ENCODE measurements around the gene ADAMTS19. TPM values are rescaled to one million over a fixed set of nuclear protein-coding genes. Genes with fewer than 3 reads are reported as not detected.

Gene ADAMTS19
- total and polyA plus RNA-seq, 2 of the 13 experiments (the other 11 are each of a cell fraction or from before 2014, with no cell fraction given): not detected

- H3K4me1 ChIP-seq (ENCODE audit: insufficient read depth, low read length): no peaks in the 10 kb centered on the region
- no peaks in the 10 kb centered on the region for H3K9me3 ChIP-seq (ENCODE audit: low read length)
- ChIA-PET CTCF (ENCODE audit: low intra/inter-chr PET ratio, low total read pairs) (no interaction called here), POLR2A (no interaction called here)
- no peak overlapping the region for H3K27ac ChIP-seq (ENCODE audit: extremely low read length, insufficient read depth, low read length)
- FAIRE-seq: no peak
- H3K4me2 ChIP-seq (ENCODE audit: low read depth, low read length): no peak overlapping the region
- TF ChIP-seq PAXIP1 (CRISPR knock-in tag; conservative IDR thresholded peaks at IDR 0.05) (no peak), TAF1 (CRISPR knock-in tag; IDR thresholded peaks at IDR 0.05) (no peak), HHEX (CRISPR knock-in tag; IDR thresholded peaks at IDR 0.05) (no peak), ZNF747 (CRISPR knock-in tag; IDR thresholded peaks at IDR 0.05; ENCODE audit: borderline replicate concordance) (no peak), ZNF552 (CRISPR knock-in tag; IDR thresholded peaks at IDR 0.05; ENCODE audit: borderline replicate concordance) (no peak), MEIS2 (CRISPR knock-in tag; IDR thresholded peaks at IDR 0.05) (no peak), EP300 (IDR thresholded peaks at IDR 0.05; ENCODE audit: low read depth in 2 of 2, low read length in 2 of 2) (no peak), EP300 (CRISPR knock-in tag; IDR thresholded peaks at IDR 0.05; ENCODE audit: borderline replicate concordance) (no peak)
- H3K9ac ChIP-seq (ENCODE audit: insufficient read depth, low read depth, low read length): no peak overlapping the region
- H3K4me3 ChIP-seq (replicated peaks in 1 of 3; ENCODE audit: insufficient read depth in 1 of 3, low read depth in 2 of 3, low read length in 3 of 3): no peak overlapping the region
- no peaks in the 10 kb centered on the region for H3K27me3 ChIP-seq (ENCODE audit: control insufficient read depth in 1 of 2, insufficient read depth in 2 of 2, low read length in 2 of 2)
- no peaks in the 10 kb centered on the region for H4K20me1 ChIP-seq (ENCODE audit: insufficient read depth, low read length)
- DNase-seq (ENCODE audit: low spot score): no peak
- intact Hi-C loops (cut with micrococcal nuclease; ENCODE audit: unreplicated experiment): no loop called here
- no TSS peak for BruUV-seq (replicated peaks)
- H3K36me3 ChIP-seq (replicated peaks in 1 of 2; ENCODE audit: control insufficient read depth in 1 of 2, insufficient read depth in 2 of 2, low read length in 2 of 2): no peaks in the 10 kb centered on the region
- H2AFZ ChIP-seq (ENCODE audit: low read length): no peak overlapping the region
- no peaks in the 10 kb centered on the region for H3K79me2 ChIP-seq (ENCODE audit: insufficient read depth, low read length)
- in situ Hi-C loops (cut with HindIII; ENCODE audit: extremely low pct_ligation_motif_present, low pct_unique_long_range_greater_than_20kb): no loop called here
- no peak for ATAC-seq
Measured at GRCh38 chr5:129499208-129499852, 39.2 kb downstream of the ADAMTS19 start.

All from HepG2 (cell line).